Activated naive CD8-positive, alpha-beta T cell treated with anti-CD3 and anti-CD28 coated beads, Interleukin-2, amount 50 U/mL, for 24 hours (primary cell): ENCODE measurements around the gene ZSWIM1.
A peak's percentile ranks its signal among the peaks of the same experiment; 100 is the strongest.

Experiments used
- ATAC-seq: fragments of 150-1000 bp; cut with Tn5 transposase; one replicate; pipeline ENCODE4 v1.10.0; 2021
- DNase-seq: peaks from one replicate; pipeline ENCODE4 v3.0.0; 2021
- H3K27ac Mint-ChIP-seq: one replicate; pipeline ENCODE4 v1.8.0; 2021; ENCODE audit warnings: mild to moderate bottlenecking, mixed read lengths
- H3K27me3 Mint-ChIP-seq: one replicate; pipeline ENCODE4 v1.8.0; 2021; ENCODE audit warnings: mixed read lengths
- H3K36me3 Mint-ChIP-seq: one replicate; pipeline ENCODE4 v1.8.0; 2021; ENCODE audit warnings: low read depth, mixed read lengths
- H3K4me1 Mint-ChIP-seq: one replicate; pipeline ENCODE4 v1.8.0; 2021; ENCODE audit warnings: mixed read lengths
- H3K4me3 Mint-ChIP-seq: one replicate; pipeline ENCODE4 v1.8.0; 2021; ENCODE audit warnings: mild to moderate bottlenecking, moderate library complexity, mixed read lengths
- H3K9me3 Mint-ChIP-seq: one replicate; pipeline ENCODE4 v1.8.0; 2021; ENCODE audit warnings: mixed read lengths

ZSWIM1 gene

GRCh38 chr20:45934046-45934585, 53.1 kb downstream of the ZSWIM1 start:
- H3K27ac Mint-ChIP-seq: peak overlapping the region; percentile 99
- peak; percentile 29 for ATAC-seq
- peaks cover 20% of the 10 kb centered on the region for H3K36me3 Mint-ChIP-seq
- DNase-seq: no peak
- peaks cover 35% of the 10 kb centered on the region for H3K4me1 Mint-ChIP-seq
- peaks cover 2% of the 10 kb centered on the region for H3K27me3 Mint-ChIP-seq
- H3K4me3 Mint-ChIP-seq: peak overlapping the region; percentile 98
- H3K9me3 Mint-ChIP-seq: no peaks in the 10 kb centered on the region
